Fibroblast of gingiva (primary cell): Measurements from ENCODE around the gene IMP3.

Experiments
- DNase-seq: peaks from one replicate; pipeline ENCODE4 v3.0.0-alpha.2; 2011; ENCODE audit warnings: low read depth

IMP3 gene

DNA sequence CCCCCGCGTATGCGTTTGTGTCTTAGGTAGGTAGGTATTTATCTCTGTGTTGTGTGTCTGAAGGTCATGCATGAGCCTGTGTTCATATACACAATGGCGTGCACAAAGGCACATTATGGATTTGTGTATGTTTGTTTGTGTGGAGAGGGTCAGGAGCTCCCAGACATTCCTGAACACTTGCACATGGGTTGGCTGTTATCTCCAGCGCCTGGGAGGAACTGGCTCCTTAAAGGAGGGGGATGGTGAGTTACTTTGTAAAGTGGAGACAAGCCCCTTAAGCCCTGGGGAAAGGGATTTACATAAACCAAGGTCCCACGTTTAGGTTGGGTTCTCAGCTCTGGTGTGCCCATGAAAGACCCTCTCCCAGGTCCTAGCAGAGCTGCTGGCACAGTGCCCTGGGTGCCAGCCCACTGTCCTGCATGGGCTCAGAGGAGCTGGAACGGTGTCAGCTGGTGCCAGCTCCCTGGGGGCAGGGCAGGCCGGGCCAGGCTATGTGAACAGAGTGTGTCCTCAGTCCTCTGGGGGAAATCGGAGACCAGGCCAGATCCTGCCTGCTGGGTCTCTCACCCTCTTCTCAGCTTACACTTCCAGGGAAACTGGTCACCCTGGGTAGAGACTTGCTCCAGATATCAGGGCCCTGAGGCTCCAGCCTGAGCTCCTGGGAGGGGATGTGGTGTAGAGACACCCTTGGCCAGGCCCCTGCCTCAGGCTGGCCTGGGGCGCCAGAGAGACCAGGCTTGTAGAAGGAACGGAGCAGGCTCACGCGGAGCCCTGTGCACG lies 32.8 kb upstream of the IMP3 start:
- DNase-seq = peak; percentile 53

DNA sequence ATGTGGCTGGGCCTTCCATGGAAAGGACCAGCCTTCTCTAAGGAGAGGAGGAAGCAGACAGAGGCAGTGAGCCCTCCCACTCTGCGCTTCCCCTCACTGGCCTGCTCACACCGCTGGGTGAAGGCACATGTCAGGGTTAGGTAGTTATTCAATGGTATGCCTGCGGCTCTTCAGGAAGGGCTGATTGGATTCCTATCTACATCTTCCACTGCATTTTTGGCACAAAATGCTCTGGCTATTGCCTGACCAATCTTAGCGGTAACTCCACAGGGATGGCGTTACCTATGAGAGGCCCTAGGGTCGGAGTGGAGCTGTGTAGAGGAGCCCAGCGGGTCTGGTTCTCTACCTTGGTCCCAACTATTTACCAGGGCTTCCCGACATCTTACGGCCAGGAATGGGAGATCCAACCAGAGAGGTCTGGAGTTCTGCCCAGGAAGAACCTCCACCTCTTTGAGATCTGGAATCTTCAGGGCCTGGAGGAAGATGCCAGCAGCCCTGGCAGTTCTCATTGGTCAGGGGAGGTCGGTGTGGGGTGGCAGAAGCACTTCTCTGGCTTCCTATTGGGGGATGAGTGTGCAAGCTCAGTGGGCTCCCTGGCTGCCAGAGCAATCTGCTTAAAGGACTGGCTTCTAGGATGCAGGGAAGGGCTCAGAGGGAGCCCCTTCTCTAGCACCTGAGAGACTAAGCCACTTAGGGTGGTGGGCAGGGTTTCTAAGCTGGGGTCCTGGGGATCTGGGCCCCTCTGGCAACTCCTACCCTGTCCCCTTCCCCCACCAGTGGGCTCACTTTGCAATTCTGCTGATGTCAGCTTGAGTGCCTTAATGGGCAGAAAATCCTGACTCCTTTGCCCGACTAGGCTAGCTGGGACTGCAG lies 31.9 kb upstream of the IMP3 start:
- DNase-seq = no peak

DNA sequence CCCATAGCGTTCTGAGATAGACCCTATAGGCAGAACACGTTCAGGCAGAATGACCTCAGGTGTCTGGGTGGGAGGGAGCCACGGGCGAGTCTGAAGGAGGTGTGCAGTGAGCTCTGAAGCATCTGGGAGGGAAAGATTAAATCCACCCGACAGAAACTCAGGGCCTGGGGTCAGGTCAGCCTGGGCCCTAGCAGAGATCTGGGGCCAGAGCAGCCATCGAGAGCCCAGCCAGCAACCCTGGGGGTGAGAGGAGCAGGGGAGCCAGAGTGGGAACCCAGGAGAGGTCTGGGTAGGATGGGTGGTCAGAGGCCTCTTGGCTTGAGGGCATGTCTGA lies 29.8 kb upstream of the IMP3 start:
- DNase-seq = no peak

DNA sequence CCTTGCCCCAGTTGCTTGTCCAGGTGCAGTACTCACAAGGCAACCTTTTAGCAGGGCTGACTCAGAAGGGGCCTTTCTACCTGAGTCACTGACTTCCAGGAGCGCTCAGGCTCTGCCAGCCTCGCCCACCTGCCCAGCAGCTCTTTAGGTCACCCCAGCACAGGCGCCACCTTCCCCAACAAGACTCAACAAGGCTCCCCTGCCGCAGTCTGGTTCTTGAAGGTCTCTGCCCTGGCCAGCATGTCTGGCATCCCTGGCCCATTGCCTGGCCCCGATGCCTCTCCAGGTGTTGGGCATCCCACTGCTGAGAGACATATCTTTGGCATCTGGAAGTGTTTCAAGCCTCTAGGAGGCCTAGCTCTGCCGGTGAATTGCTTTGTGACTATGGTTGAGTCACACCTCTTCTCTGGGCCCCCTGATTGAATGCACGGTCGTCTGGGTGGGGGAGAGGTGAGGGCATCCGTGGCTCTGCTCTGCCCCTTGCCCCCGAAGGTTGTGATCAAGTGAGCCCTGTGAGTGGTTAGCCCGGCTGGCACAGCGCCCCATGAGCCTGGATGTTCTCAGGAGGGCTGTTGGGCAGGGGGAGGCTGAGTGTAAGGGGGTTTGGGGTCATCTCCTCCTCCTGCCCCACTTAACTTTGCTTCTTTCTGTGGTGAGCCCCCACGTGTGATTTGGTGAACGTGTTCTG lies 29.3 kb upstream of the IMP3 start:
- no peak for DNase-seq

DNA sequence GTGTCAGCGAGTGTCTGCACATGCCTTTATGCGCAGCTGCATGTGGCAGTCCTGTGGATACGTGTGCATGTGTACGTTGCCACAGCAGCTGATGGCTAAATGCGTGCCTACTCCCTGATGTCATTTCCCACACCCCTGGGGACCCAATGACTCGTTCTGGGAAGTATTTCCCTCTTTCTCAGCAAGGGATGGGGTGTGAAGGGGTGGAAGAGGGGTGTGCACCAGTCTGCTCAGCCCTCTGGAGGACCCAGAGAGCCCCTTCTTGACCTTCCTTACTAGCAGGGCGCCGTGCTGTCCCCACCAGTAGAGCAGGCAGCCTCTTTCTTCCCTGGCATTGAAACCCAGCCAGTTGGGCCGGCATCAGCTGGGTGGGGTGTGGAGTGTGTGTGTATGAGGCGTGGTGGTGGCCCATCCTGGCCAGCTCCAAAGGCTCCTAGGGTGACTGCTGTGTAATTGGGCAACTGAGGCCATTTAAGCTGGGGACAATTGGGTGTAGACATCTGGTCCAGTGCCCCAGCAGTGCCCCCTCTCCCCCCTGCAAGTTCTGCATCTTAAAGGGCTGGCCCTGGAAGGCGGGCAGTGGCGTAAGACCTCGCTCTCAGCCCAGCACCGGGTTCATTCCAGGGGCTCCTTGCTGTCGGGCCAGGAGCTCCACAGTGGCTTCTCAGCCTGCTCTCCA lies 26.9 kb upstream of the IMP3 start:
- peak; percentile 99 for DNase-seq

DNA sequence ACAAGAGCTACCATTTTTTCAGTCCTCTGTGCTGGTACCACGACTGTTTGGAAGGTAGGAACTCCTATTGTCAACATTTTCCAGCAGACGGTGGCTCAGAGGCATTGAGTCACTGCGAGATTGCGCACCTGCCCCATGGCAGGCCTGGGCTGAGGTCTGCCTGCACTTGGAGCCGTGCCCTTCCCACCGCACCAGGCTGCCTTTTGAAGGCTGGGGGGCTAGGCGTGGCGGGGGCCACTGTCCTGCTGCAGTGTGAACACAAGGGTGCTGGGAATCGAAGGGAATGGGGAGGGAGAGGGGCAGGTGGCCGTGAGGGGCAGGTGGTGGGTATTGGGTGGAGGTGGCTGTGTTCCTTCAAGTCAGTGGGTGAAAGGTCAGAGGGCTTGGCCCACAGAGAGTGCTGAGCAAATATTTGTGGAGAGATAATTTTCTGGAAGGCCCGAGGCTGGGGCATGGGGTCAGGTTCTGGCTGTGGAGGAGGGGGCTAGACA lies 24.0 kb upstream of the IMP3 start:
- no peak for DNase-seq

DNA sequence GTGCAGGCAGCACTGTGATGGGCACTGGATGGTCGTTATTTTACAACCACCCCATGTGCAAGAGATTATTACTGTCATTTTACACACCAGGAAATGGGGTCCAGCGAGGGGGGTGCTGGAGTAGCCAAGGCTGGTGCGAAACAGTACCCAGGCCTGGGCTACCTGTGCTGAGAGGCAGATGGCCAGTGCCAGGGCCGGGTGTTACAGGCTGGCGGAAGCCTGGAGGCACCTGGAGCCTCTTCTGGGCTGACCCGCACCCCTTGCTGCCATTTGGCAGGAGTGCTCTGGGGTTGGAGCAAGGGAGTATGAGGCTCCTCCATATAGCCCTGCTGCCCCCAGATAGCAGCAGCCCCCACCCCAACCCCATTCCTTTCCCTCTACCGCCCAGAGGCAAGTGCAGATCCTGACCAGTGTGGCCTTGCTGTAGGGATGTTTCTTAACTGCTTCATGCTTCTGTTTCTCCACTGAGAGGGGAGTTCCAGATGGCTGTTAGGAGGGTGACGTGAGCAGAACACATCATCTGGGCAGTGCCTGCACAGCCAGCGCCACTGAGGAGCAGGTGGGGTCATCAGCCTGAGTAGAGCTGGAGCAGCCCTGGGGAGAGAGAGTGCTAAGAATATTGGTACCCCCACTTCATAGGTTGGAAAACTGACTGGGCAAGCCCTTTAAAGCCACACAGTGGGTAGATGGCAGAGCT lies 22.9 kb upstream of the IMP3 start:
- DNase-seq = no peak

DNA sequence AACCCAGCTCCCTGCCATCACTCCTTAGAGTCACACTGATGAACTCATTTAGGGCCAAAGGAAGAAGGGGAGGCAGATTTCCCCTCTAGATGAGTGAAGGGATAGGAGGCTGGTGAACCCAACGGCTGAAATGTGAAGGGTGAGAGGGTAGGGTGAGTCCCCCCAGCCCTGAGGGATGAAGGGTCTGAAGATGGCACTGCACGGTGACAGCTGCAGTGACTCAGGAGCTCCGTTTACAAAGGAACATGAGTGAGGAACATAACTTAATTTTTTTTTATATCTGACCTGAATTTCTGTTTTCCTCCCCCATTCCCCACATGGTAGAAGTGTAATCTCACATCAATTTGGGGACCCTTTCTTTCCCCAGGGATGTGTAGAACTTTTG lies 21.7 kb upstream of the IMP3 start:
- DNase-seq = no peak

DNA sequence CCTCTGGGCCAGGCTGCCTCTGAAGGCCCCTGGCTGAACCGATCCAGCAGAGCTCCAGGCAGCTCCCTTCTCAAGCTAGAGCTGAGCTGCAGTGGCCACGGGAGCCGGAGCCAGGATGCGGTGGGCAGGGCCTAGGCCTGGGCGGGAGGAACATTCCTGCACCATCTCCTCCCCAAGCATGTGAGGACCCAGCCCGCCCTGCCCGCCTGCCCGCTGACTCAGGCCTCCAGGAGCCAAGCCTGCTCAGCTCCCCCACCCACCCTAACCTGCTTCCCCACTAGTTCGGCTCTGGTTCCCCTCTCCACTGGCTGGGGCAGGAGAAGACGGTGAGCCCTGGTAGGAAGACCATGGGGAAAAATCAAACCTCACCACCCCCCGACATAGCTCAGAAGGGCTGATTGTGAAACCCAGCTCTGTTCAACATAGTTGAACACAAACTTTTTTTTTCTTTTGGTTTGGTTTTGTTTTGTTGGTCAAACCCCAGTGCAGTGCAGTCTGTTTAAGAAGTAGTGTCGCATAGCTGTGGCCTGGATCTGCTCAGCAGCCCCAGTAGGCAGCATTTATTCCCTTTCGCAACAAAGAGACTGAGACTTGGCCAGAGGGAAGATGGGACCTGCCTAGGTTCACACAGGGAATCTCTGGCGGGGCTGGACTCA lies 21.2 kb upstream of the IMP3 start:
- peak; percentile 96 for DNase-seq

DNA sequence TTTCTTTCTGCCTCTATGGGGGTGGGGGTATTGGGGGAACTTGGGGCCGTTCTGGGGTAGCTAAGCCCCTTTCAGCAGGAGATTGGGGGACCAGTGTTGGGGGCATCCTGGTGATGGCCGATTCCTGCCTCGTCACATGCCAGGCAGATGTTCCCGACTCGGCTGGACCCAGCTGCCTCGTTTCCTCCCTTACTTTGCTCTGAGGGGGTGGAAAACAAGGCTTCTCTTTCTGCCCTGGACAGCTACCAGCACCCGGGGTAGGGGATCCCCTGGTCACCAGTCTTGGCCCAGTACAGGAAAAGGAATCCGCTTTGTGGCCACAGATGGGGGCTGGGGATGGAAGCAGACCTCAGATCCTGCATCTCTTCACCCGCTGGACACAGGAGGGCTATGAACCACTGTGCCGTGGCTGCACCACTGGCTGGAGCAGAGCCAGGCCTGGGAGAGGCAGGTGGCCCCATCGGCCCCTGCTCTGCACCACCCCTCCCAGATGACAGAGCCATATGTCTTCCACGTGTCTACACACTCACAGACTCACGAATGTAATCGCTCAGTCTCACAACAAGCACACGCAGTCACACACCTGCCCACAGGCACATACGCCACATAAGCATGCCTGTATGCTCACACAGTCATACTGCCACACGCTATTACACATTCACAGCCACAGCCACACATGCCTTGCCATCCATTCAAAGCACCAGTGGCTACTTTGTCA lies 20.1 kb upstream of the IMP3 start:
- DNase-seq = no peak

DNA sequence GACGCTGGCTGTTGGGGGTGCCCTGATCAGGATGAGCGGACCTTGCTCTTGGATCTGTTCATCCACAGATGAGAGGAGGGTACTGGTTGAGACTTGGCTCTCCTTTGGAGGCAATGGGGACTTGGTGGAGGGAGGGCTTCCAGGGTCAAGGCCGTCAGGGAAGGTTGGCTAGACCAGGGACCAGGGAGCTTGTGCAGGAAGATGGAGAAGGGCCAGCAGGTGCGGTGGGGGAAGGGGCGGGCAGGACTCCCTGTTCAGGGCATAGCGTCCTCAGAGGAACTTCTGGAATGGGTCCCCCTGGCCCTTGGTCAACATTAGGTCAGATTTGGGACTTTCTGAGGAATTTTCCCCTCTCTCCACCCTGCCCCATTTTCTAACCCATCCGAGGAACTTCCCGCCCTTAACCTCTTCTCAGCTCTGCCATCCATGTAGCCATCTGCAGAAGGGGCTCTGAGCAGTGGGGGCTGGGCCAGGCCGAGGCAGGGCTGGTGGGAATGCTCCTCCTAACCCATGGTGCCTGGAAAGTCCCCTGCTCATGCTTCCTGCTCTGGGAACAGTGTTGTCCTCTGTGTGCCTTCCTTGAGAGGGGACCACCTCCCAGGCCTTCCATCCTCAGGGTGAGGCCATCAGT lies 19.2 kb upstream of the IMP3 start:
- no peak for DNase-seq

DNA sequence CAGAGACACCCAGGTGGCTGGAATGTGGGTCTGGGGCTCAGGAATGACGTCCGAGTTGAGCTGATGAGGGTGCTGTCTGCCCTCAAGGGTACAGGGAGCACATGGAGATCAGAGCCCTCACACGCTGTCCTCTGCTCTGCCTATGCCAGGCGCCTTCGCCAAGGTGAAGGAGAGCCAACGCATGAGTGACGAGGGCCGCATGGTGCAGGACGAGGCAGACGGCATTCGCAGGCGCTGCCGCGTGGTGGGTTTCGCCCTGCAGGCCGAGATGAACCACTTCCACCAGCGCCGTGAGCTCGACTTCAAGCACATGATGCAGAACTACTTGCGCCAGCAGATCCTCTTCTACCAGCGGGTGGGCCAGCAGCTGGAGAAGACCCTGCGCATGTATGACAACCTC lies 16.8 kb upstream of the IMP3 start:
- DNase-seq = no peak

DNA sequence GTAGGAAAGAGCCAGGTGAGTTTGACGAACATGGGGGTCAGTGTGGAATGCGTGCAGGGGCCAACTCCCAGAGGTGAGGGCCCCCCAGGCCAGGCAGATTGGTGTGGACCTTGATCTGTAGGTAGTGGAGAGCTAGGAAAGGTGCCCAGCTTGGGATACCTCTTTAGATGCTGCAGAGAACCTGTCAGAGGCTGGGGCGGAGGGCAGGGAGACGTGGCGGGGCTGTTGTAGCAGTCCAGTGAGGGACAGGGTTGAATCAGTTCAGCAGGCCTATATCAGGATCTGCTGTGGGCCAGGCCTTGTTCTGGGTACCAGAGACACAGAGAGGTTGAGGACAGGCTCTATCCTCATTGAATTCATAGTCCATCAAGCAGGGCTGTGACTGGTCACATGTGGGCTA lies 16.3 kb upstream of the IMP3 start:
- DNase-seq = no peak

DNA sequence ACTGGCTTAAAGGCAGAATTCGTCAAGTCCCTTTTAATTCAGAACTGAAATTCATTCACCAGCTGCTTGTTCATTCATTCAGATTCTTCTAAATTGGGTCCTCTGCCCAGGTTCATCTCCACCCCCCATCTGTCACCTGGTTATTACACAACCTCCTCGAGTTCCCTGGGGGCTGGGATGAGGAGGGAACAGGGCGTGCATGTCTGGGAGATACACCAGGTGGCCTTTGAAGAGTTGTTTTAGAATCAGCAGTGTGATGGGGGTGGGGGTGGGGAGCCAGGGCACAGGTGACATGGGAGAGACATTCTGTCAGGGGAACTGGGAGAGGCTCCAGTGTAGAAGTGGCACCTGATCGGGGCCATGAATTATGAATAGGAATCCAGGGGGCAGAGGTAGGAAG lies 15.9 kb upstream of the IMP3 start:
- DNase-seq = no peak

DNA sequence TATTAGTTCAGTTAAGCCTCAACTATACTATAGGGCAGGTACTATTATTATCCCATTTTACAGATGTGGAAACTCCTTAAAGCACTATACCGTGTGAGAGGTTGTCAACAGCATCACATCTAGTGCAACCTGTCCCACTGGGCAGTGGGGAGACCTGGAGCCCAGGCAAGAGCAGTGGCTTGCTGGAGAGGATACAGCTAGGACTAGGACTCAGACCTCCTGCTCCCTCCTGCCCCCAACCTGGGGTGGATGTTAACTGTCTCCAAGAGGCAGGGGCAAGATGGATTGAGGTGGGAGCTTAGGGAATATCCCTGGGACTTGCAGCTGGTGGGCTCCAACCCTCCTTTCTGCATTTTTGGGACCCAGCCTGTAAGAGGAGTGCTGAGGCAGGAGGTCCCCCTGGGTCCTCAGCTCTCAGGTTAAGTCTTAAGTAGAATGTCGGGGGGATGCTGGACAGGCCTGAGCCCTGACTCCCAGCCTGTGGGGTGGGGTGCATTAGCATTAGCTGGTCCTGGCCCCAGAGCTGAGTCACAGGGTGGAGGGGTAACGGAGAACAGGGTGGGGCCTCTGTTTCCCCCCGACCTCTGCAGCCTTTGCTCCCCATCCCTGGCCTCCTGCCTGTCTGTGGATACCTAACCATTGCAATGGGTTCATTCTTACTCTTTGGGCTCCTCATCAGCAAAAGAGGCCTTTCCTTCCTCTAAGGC lies 14.3 kb upstream of the IMP3 start:
- no peak for DNase-seq

DNA sequence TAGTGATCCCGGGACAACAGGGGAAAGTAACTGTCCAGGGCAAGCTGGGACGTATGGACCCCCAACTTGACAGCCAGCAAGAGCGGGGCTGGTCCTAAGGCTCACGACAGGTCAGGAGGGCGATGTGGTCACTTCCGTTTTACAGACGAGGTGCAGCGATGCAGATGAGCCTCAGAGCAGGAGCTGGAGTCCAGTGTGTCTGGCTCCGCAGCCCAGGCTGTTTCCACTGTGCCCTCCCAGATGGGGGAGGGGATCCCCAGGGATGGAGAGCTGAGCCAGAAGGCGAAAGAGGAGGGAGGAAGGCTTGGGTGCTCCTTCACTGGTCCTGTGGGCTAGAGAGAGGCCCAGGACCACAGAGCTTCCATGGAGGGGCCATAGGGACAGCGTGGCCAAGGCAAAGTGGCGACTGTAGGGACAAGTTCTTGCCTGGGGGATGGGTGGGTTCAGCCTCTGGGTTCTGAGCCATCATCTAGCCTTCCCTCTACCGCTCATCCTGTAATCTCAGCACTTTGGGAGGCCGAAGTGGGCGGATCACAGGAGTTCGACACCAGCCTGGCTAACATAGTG lies 13.4 kb upstream of the IMP3 start:
- DNase-seq = no peak

DNA sequence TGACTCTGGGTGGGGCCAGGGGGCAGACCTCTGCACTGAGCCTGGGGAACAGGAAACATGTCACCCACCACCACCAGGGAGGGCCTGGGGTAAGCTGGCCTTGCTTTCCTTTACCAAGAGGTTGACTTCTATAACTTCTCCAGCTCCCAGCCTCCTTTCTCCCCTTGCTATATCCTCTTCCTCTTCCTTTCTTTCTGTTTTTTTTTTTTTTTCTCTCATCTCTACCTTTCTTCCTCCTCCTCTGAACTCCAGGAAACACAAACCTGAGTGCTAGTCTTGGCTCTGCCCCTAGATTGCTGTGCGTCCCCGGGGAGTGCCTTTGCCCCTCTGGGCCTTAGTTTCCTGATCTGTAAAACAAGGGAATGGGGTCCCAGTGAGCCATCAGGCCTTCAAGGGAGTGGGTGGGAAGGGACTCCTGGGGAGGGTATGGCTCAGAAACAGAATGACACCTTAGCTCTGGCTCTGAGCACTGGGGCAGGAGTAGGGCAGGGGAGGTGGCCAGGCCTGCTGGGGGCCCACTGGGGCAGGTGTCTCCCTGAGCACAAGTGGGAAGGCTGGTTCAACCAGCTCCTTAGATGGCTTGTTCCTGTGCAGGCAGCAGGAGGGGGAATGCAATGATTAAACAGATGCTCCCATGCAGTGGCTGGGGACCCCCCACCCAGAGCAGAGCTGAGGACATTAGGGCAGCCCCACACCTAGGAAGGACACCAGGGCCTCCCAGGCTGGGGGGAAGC lies 12.0 kb upstream of the IMP3 start:
- DNase-seq = no peak
